Cardiac septum (tissue), 1 donor: ENCODE results near the gene EXD2. TPM values are rescaled to one million over a fixed set of nuclear protein-coding genes. Genes with fewer than 3 reads are reported as not detected.

Experiments
- DNase-seq: peaks from one replicate; pipeline ENCODE4 v3.0.0-alpha.2; 2020; ENCODE audit warnings: low spot score
- intact Hi-C: fragments of 100-400 bp; cut with DNase I; formaldehyde crosslinking; loops from one replicate; pipeline ENCODE4 v1.14.0; 2022
- total RNA-seq: library from RNA; stranded (reverse); fragmentation: NEBNext Ultra II Directional; extraction: Animal tissue kit (Norgen Biotek cat#: 25700); gene quantifications from one replicate; pipeline ENCODE4 v1.2.1, GENCODE V29; 2021
- donor health status: DM: no; HTN: no; CAD: no.

EXD2 gene
- total RNA-seq, 1 donor from 2014 or later = 18.2 TPM

DNA sequence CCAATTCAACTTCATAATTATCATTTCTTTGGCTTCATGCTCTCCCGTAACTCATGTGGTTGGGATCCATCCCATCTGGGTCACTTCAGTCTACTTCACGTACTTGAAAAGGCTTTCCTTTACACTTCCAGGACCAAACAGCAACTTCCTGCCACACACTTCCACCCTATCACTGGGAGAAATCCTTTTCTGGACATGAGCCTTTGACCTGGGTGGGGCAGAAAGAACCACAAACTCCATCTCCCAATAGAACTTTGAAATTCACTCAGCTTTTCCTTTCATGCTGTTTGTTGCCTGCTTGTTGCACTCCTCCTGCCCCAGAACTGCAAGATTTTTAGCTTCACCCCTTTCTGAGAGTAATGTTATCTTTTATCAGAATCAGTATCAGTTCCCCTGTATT is 50.3 kb downstream of the EXD2 start:
- intact Hi-C loops = loop anchor here (2.0 to 5.0 kb wide), 5 partner anchors 46 to 219 kb away; partner anchors contain the start of gene DCAF5
- no peak for DNase-seq

DNA sequence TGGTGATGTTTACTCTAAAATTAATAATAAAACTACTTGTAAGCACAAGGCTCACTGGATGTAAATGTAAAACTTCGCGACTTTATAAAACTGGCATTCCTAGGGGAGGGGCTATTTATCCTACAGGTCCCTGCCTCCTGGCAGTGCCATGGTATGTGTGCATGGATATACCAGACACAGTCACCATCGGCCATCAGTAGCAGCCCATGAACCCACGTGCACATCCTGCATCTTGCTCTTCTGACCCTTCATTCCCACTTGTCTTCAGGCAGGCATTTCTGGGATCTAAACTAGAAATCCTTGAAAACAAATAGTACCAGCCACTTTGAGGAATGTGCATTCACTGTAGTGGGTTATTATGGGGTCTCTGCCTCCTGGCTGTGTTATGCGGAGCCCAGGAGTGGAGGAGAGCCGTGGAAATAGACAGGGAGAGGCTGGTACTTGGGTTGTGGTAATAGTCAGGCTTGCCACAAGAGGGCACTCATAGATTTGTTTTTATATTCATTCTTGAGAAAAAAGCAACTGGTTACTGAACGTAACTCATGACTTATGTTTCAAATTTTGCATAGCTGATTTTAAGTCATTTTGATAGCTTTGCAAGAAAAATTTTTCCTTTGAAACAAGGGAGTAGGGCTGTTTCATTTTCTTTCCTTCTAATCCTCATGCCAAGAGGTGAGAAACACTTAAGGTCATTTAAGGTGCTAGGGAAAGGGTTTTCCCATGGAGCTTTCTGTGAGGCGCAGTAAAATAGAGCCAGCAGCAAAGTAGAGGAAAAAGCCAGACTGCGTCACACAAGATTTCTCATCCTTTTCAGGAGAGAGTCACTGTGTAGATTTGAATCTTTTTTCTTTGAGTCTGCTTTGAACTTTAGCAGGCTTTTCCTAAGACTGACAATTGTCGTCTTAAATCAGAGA is 51.3 kb downstream of the EXD2 start:
- intact Hi-C loops = loop anchor here (5.0 kb wide), 4 partner anchors 45 to 120 kb away; partner anchors contain the start of gene DCAF5

DNA sequence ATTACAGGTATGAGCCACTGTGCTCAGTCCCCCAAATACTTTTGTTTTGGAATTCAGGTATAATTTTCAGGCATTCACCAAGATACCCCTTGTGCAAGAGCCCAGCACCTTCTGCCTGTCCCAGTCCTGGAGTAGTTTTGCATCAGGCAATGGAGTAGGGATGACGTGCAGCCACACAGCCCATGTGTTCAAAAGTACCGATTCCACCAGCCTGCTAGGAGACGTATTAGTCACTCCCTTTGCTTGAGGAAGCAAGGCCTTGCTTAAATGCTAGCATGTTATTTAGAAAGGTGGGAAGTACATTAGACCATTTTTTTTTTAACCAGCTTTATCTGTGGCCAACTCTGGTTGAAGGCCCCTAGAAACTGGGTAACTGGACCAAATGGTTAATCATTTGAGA is 53.6 kb downstream of the EXD2 start:
- intact Hi-C loops = loop anchor here (5.0 kb wide), 4 partner anchors 42 to 117 kb away; partner anchors contain the start of gene DCAF5
- DNase-seq = no peak

More for the DNA sequence above, 51.3 kb downstream of the EXD2 start:
- DNase-seq = no peak

DNA sequence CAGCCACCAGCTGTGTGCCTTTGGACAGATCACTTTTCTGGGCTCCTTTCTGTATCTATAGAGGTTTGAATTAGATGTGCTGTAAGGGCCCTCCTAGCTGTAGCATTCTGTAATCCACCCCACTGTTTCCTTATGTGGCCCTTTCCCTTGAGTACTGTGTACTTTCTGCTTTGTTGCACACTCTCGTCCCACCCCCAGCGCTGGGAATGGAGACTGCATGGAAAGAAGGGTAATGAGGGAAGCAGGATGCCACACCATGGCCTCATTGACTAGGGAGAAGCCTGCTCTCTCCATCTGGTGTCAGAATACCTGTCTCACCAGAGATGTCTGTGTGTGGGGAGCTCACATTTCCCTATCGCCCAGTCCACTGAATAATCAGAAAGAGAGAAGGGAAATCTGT is 55.0 kb downstream of the EXD2 start:
- intact Hi-C loops = no loop called here

DNA sequence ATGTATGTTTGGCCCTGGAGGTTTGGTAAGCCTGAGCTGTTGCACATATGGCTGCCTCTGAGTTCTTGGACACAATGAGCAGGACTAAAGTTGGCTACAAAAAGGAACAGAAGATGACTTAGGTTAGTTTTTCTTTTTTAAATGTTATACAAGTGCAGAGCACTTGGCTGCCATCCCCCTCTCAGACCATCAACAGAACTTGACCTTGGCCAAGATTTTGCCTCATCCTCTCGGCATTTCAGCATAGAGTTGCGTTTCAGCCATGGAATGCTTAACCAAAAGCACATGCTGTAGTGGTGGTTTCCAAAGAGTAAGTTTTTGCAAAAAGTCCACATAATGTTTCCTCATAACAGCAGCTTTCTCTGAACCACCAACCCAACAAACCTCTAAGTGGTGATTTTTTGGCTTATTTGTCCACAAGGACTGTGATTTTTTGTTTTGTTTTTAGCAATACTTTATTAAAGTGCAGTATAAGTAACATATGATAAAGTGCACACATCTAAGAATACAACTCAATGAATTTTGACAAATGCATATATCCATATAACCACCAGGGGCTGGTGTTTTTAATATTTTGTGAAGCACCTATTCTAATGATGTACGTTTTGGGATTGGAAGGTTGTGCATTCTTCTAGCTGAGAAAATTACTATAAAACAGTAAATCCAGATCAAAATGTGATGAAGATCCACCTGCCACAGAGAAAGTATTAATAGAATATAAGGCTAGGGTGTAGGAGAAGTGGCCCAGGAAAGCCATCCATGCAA is 56.6 kb downstream of the EXD2 start:
- intact Hi-C loops = no loop called here

More for the DNA sequence above, 55.0 kb downstream of the EXD2 start:
- no peak for DNase-seq

DNA sequence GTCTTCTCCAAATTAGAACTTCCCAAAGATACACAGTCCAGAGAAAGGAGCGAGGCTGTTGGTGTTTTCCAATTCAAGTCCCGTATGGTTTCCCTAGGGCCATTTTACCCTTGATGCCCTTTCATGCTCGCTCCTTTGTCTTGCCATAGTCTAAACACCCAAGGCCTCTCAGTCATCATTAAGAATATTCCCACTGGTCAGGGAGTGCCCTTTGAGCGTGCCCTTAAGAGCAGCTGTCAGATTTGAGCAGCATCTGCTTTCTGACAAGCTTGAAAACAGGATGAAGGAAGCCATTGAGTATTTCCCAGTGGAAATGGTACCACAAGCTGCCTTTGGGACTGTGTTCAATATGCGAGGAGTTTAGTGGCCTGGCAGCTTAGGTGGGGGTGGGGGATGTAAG is 58.3 kb downstream of the EXD2 start:
- no peak for DNase-seq
- intact Hi-C loops = no loop called here

More for the DNA sequence above, 56.6 kb downstream of the EXD2 start:
- no peak for DNase-seq

DNA sequence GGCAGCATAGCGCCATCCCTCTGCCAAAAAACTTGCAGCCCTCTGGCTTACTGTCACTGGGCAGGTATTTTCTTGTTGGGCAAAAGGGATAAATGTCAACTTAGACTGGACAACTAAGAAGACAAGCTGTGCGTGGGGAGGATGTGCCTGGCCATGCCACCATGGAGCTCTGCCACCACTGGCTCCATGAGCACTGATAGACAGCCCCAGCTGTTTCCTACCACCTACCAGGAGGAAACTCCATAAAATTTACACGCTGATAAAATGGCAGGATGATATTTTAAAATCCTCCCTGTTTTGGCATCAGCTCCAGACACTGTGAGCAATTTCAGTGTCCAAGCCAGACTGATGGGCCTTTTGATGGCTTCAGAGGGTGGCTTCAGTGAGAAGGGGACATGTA is 61.6 kb downstream of the EXD2 start:
- no peak for DNase-seq
- intact Hi-C loops = no loop called here

DNA sequence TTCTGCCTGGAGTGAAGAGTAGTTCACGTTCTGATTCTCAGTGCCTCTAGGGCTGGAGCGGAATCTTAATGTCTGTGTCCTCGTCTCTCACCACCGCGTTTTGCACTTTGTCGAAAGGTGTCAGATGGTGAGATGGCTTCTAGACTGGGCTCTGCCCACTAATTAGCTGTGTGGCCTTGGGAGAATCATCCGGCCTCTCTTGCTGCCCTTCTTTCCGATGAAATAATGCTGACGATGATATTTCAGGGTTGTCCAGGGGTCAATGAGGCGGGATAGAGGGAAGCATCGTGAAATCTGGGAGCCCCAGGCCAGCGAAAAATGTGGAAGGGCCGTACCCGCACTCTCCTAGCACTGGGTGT is 67.8 kb downstream of the EXD2 start:
- intact Hi-C loops = no loop called here
- DNase-seq = no peak

DNA sequence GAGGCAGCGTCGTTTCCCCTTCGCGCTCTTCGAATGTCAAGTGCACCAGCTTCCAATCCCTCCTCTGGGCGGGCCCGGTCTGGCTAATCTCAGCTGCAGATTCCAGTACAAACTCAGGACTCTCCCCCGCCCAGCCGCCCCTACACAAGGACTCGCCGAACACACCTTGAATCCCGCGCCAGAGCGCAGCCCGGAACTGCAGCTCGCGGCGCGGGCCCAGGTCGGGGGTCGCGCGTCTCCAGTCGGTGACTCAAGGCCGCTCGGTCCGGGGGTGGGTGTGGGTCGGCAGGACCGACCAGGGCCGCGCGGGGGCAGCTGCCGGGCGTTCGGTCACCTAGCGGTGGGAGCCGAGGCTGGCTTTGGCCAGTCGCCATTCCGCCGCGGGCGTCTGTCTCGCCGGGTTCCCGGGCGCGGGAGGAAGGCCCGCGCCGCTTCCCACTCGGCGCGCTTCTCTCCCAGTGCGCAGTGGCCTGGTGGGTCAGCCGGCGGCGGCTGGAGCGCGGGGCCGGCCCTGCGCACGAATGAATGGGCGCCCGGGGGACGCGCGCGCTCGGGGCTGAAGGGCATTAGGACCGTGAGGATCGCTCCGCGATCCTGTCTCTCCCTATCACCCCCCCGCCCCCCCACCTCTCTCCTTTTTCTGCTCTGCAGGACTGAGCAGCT is 68.4 kb downstream of the EXD2 start, which contains the start of gene GALNT16:
GALNT16 (plus strand) TSS at position 632 of the 663 bp plus-strand sequence. CDS start 133 bp downstream, outside the sequence.
- intact Hi-C loops = loop anchor here (5.0 kb wide), 2 partner anchors 58 to 88 kb away; no protein-coding TSS in a partner anchor
- no peak for DNase-seq

DNA sequence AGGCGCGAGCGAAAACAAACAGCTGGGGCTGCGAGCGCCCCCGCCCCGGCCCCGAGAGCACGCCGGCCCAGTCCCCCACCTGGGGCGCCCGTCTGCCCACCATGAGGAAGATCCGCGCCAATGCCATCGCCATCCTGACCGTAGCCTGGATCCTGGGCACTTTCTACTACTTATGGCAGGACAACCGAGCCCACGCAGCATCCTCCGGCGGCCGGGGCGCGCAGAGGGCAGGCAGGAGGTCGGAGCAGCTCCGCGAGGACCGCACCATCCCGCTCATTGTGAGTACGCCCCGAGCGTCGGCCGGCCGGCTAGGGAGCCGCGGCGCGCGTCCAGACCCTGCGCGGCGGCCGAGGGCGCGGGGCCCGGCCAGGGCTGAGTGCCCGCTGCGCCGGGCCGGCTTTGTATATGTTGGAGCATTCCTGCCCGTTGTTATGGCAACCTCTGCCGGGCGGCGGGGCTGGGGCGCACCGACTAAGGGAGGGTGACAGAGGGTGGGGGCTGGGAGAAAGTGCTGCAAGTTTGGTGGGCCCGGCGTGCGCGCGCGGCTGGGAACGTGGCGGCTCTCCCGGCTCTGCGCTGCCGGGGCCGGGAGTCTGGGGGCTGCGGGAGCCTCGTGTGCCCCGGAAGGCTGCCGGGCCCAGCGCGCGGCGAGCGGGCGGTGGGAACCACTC is 69.0 kb downstream of the EXD2 start:
- no peak for DNase-seq
- intact Hi-C loops = loop anchor here (5.0 kb wide), 2 partner anchors 57 to 87 kb away; no protein-coding TSS in a partner anchor

DNA sequence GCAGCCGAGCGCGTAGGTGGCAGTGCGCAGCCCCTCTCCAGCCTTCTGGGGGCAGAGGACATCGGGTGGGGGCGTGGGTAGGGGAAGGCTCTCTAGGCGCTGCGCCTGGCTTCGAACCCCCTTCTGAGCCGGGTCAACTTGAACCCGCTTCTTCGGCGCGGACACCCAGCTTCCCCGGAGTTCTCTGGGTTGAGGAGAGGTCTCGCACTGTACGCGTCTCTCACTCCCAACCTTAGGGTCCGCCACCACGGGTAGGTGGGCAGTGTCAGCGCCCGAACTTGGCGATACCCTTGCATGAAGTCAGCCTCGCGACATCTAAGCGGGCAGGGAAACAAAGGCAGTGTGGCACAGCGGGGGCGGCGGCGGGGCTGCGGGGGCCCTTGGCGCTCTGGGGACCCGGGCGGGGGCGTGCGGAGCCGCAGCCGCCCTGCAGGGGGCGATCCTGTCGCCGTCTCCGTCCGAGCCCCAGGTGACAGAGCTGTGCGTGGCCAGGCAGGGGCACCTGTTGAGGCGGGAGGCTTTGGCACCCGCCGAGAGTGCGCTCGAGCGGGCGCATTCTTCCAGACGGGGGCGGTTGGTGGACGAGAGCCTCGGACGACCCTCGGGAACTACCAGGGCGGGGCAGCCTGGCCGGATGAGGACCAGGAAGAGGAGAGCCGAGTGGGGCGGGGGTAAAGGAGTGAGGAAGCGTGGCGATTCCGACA is 69.7 kb downstream of the EXD2 start:
- intact Hi-C loops = loop anchor here (5.0 kb wide), 2 partner anchors 56 to 86 kb away; no protein-coding TSS in a partner anchor
- peak; percentile 82 for DNase-seq

DNA sequence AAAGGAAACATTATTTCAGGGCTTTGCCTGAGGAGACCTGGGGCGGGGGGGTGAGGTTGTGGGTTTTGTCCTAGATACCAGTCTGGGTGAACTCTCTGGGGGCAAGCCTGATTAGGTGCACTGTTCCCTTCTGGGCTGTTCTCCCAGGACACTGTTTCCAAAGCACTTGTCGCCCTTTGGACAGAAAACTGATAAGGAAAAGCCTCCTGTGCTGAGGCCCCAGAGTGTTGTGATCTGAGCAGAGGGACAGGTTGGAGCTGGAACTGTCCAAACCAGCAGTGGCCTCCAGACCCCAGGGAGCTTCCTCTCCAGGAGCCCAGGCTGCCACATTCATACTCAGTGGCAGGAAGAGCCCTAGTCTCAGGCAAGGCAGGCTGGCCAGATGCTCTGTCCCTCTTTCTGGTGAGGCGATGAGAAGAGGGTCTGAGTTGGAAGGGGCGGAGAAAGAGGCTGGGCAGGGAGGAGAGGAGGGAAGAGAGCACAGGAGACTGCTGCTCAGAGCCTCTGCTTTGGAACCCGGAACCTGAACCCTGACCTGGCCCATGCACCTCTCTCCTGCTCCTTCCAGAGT is 70.5 kb downstream of the EXD2 start:
- no peak for DNase-seq
- intact Hi-C loops = loop anchor here (5.0 kb wide), 2 partner anchors 55 to 85 kb away; no protein-coding TSS in a partner anchor

DNA sequence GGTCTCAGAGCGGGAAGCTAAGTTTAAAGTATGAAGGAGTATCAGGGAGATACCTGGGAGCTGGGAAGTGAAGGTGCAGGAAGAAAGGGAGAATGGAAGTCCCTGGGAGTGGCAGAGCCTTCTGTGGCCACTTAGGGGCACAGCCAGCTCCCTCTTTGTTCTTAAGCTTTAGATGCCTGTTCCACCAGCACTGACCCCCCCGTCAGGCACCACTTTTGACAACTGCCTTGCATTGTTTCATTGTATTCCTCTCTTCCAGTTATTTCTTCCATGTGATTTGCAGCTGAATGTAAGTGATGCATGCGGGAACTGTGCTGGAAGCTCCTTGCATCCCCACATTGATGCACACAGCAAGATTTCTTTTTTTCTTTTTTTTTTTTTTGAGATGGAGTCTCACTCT is 71.2 kb downstream of the EXD2 start:
- no peak for DNase-seq
- intact Hi-C loops = loop anchor here (5.0 kb wide), 2 partner anchors 55 to 85 kb away; no protein-coding TSS in a partner anchor

DNA sequence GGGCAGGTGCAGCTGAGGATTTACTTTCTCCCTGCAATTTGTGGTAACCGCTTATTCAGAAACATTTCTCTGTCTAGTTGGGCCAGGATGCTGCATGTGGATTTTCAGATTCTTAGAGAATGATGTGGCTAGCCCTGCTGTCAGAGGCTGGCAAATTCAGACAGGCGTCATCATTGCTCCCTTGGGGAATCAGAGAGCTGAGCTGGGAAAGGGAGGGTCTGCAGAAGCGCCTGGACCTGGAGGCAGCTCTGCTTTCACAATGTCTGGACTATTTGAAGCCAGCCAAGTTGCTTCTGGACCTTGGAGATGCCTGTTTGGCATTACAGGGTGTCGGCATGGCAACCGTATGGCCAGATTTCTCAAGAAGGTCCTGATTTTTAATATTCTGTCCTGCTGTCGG is 72.1 kb downstream of the EXD2 start:
- DNase-seq = no peak
- intact Hi-C loops = loop anchor here (5.0 kb wide), 2 partner anchors 54 to 84 kb away; no protein-coding TSS in a partner anchor

DNA sequence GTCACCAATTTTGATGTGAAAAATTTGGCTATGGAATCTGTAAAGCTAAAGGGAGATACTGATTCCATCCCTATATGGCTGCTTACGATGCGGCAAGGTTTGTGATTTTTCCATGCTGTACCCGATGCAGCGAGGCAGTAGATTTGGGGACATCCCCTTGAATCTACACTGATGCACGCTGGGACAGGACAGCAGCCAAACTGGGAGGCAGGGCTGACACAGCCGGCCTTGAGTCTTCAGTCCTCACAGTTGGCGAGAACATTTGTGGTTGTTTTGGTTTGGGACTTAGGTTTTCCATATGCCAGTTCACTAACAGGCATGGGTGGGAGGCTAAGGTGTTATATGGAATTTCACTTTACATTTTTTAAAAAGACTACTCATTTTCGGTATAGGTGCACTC is 72.5 kb downstream of the EXD2 start:
- DNase-seq = no peak
- intact Hi-C loops = loop anchor here (5.0 kb wide), 2 partner anchors 54 to 84 kb away; no protein-coding TSS in a partner anchor

DNA sequence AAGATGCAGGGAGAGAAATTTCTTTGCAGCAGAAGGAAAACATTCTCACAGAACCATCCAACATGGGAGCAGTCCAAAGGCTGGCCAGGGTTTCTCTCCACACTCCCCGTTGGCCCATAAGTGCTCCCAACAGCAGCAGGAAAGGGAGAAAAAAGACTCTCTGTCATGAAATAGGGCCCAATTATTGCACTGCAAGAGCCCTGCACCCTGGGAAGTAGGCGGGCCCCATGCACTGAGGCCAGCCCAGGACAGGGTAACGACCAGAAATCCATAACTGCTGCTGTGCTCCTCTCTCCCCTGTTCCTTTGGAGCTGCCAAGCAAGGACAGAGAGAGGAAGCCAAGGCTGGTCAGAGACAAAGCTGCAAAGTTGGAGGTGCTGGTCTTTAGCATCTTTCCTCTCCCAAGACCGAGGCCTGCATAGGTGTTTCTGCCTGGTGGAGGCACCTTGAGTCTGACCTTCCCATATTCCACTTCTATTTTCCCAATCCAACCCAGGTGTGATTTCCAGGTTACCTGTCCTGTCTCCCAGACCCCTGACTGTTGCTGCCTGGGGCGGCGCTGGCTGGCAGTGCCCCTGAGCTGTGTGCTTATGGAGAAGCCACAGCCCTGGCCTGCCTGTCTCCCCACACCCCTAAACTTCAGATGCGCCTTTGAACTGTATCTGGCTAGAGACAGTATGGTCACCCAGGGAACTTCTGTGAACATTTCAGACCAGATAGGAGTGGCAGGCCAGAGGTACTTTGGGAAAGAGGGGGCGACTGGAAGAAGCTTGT is 75.5 kb downstream of the EXD2 start:
- intact Hi-C loops = no loop called here
- DNase-seq = peak; percentile 50

DNA sequence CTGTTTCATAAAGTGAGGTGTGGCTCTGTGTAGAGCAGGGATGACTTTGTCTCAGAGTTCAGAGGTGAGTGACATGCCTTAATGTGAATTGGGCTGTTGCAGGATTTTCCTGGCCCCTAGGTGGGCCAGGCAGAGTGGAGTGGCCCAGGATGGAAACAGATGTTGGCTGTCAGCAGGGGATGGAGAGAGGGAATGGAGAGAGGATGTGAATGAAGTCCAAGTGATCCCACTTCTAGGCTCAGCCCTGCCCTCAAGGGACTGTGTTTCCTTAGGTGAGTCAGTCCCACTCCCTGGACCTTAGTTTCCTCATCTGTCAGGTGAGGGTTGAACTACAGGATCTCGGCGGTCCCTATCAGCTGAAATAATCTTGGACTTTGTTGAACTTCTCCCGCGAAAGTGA is 76.2 kb downstream of the EXD2 start:
- intact Hi-C loops = no loop called here
- peak; percentile 14 for DNase-seq
